Karpas-422 (cell line): ENCODE measurements around the gene MYO5C. TPM values are rescaled to one million over a fixed set of nuclear protein-coding genes. Genes with fewer than 3 reads are reported as not detected.

Source experiments
- DNase-seq: peaks from one replicate; pipeline ENCODE4 v3.0.0-alpha.2; 2015
- H2AFZ ChIP-seq: fragments of 200-600 bp; sonication (generic); 2 replicates; pipeline ENCODE4 v1.6.1; 2014; ENCODE audit warnings: antibody characterized with exemption, low read length, mixed read lengths
- H3K27ac ChIP-seq: fragments of 200-600 bp; sonication (generic); 2 replicates; pipeline ENCODE4 v1.5.1; 2014; ENCODE audit warnings: mild to moderate bottlenecking, low read length, moderate library complexity
- H3K27me3 ChIP-seq: fragments of 200-600 bp; sonication (generic); 2 replicates; pipeline ENCODE4 v1.6.1; 2014; ENCODE audit warnings: low read length, mixed read lengths
- H3K36me3 ChIP-seq: fragments of 200-600 bp; sonication (generic); 2 replicates; pipeline ENCODE4 v1.6.1; 2014; ENCODE audit warnings: low read length, mixed read lengths; ENCODE audit not compliant: insufficient read depth
- H3K4me1 ChIP-seq: fragments of 200-600 bp; sonication (generic); 2 replicates; pipeline ENCODE4 v1.6.1; 2014; ENCODE audit warnings: mild to moderate bottlenecking, low read length, mixed read lengths
- H3K4me2 ChIP-seq: fragments of 200-600 bp; sonication (generic); 2 replicates; pipeline ENCODE4 v1.6.1; 2014; ENCODE audit warnings: low read length, low read depth, mild to moderate bottlenecking; ENCODE audit not compliant: poor library complexity, severe bottlenecking
- H3K4me3 ChIP-seq: fragments of 200-600 bp; sonication (generic); 2 replicates; pipeline ENCODE4 v1.5.1; 2014; ENCODE audit warnings: mild to moderate bottlenecking, antibody characterized with exemption, low read length, mixed read lengths
- H3K79me2 ChIP-seq: fragments of 200-600 bp; sonication (generic); 2 replicates; pipeline ENCODE4 v1.6.1; 2014; ENCODE audit warnings: mild to moderate bottlenecking, low read length, mixed read lengths
- H3K9ac ChIP-seq: fragments of 200-600 bp; sonication (generic); 2 replicates; pipeline ENCODE4 v1.6.0; 2014; ENCODE audit warnings: low read length
- H3K9me2 ChIP-seq: fragments of 200-600 bp; sonication (generic), shearing (Covaris generic); replicated peaks from 2 replicates; pipeline ENCODE4 v1.6.0; 2014; ENCODE audit warnings: mild to moderate bottlenecking, low read length, moderate library complexity; ENCODE audit not compliant: insufficient read depth
- H3K9me3 ChIP-seq: fragments of 300-700, 200-600 bp; sonication (generic); 2 replicates; pipeline ENCODE4 v1.6.1; 2014; ENCODE audit warnings: low read length, mixed read lengths
- H4K20me1 ChIP-seq: fragments of 200-600 bp; sonication (generic); 2 replicates; pipeline ENCODE4 v1.6.1; 2014; ENCODE audit warnings: mild to moderate bottlenecking, antibody characterized with exemption, low read length, low read depth; ENCODE audit not compliant: insufficient read depth
- total RNA-seq: library from RNA; depleted of rRNA; stranded (reverse); fragments of >200 nt; shearing (Covaris generic); gene quantifications from 2 replicates; pipeline ENCODE4 v1.2.3, GENCODE V29; 2014; ENCODE audit warnings: low replicate concordance

MYO5C gene
- total RNA-seq, 1 experiment from 2014 or later, result 0.22 TPM

DNA sequence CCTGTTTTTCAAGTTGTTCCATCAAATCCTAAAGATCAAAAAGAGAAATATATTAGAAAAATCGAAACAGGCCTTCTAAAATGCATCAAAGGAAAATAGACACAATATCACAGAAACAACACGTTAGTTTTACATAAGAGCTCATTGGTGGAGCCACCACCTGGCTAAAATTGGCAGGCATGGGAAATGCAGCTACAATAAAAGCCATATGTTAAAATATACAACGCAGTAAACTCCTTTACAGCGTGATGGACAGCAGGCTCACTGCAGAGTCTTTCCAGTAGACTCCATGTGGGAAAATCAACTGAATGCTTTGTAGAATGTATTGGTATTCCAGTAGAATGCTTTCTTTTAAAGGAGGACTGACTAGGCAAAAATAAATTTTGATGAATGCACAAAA, 40.9 kb upstream of the MYO5C start:
- Histone ChIP-seq H3K4me1 (peaks cover 38% of the 10 kb centered on the region), H3K36me3 (peaks cover 8% of the 10 kb centered on the region; the same call in 1 of the 2 replicates), H2AFZ (no peak overlapping the region), H3K9me3 (no peaks in the 10 kb centered on the region), H3K27ac (no peak overlapping the region), H3K4me3 (no peak overlapping the region), H3K9ac (no peak overlapping the region), H3K79me2 (no peaks in the 10 kb centered on the region), H3K9me2 (no peaks in the 10 kb centered on the region), H4K20me1 (no peaks in the 10 kb centered on the region), H3K4me2 (no peak overlapping the region), H3K27me3 (no peaks in the 10 kb centered on the region)
- DNase-seq, result no peak

DNA sequence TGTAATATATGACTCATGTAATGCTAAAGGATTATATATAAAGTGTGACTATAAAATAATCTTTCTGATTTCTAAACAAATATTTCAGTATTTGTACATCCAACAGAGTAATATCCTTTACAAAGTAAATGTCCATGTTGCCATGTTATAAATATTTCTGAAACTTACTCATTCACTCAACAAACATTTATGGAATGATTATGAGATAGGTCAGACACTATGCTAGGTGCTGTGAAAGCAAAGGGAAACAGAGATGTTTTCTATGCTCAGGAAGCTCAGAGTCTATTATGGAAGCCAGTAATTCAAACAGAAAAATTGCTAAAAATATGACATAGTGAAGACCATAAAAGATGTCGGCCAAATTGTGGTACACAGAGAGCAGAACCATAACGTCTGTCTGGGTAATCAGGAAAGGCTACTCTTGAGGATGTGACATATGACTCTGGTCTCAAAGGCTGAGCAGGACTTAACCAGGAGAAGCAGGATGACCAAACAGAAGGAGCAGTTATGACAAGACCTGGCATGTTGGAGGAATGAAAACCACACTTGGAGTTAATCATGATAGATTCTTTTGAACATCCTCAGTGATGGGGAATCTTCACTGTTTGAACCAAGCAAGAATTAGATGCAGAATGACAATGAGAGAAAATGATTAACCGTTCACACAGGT, 39.0 kb upstream of the MYO5C start:
- H3K4me1 ChIP-seq, result peaks cover 38% of the 10 kb centered on the region
- no peak overlapping the region for H3K4me3 ChIP-seq
- H3K9ac ChIP-seq, result no peak overlapping the region
- H3K27ac ChIP-seq, result no peak overlapping the region
- H3K9me2 ChIP-seq, result no peaks in the 10 kb centered on the region
- DNase-seq, result no peak
- no peaks in the 10 kb centered on the region for H3K9me3 ChIP-seq
- H2AFZ ChIP-seq, result no peak overlapping the region
- no peaks in the 10 kb centered on the region for H3K27me3 ChIP-seq
- H4K20me1 ChIP-seq, result no peaks in the 10 kb centered on the region
- H3K4me2 ChIP-seq, result no peak overlapping the region
- peaks cover 8% of the 10 kb centered on the region; the same call in 1 of the 2 replicates for H3K36me3 ChIP-seq
- no peaks in the 10 kb centered on the region for H3K79me2 ChIP-seq

DNA sequence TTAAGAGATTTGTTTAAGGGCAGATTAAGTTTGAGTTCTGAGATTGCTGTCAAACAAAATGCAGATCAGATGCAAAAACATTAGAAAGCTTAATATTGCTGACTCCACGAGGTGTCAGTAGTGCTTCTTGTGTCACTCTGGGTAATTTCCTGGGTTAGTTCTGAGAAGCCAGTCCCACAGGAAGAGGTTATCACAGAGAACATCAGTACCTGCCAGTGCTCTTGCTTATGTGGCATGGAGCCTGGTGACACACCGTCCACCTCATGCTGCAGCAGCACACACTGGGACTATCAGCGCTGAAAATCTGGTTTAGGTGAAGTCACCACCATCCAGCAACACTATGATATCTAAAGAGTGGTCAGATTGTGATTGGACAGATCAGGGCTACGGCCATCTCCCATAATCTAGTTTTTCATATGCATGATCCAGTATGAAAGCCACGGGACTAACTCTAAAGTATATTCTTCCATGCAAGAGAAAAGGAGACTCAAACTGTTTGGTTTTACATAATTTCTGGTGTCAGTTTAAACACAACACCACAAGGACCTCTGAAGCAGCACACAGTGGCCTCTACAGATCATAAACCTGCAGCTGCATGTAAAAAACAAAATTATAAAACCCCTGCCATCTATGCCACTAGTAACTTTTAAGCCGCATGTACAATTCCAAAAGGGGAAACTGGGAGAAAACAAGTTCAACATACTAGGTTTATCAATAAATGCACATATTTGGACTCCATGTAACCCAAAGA, 36.1 kb upstream of the MYO5C start:
- Histone ChIP-seq H3K27me3 (no peaks in the 10 kb centered on the region), H4K20me1 (no peaks in the 10 kb centered on the region), H3K4me1 (peaks cover 29% of the 10 kb centered on the region), H3K4me2 (peak overlapping the region; percentile 61), H3K27ac (peak overlapping the region; percentile 50), H3K9ac (peak overlapping the region; percentile 46), H3K79me2 (no peaks in the 10 kb centered on the region), H3K9me2 (no peaks in the 10 kb centered on the region), H2AFZ (peak overlapping the region; percentile 65; the same call in 1 of the 2 replicates), H3K36me3 (peaks cover 8% of the 10 kb centered on the region; the same call in 1 of the 2 replicates), H3K4me3 (peak overlapping the region; percentile 14; the same call in 1 of the 2 replicates), H3K9me3 (no peaks in the 10 kb centered on the region)
- peak; percentile 89 for DNase-seq

DNA sequence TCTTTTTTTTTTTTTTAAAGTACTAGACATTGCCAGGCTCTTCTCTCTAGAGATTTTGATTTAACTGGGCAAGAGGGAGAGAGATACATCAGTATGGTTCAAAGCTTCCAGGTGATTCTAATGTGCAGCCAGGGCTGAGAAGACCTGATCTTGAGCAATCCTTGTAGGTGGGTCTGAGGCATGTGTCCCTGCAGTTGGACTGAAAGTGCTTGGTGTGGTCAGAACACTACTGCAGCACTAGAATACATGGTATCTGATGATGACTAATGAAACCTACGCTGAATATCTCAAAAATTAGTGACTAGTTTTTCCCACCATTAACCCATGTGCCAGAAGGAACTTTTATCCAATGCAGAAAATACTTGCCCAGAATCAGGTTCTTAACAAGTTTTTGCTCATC, 34.4 kb upstream of the MYO5C start:
- no peak for DNase-seq
- no peak overlapping the region for H3K4me3 ChIP-seq
- H3K27ac ChIP-seq, result no peak overlapping the region
- H3K9me3 ChIP-seq, result no peaks in the 10 kb centered on the region
- H3K4me1 ChIP-seq, result peaks cover 26% of the 10 kb centered on the region
- H3K79me2 ChIP-seq, result no peaks in the 10 kb centered on the region
- H3K9ac ChIP-seq, result no peak overlapping the region
- no peaks in the 10 kb centered on the region for H3K9me2 ChIP-seq
- no peak overlapping the region for H3K4me2 ChIP-seq
- no peaks in the 10 kb centered on the region for H3K27me3 ChIP-seq
- H2AFZ ChIP-seq, result no peak overlapping the region
- peaks cover 4% of the 10 kb centered on the region; the same call in 1 of the 2 replicates for H3K36me3 ChIP-seq
- H4K20me1 ChIP-seq, result no peaks in the 10 kb centered on the region

DNA sequence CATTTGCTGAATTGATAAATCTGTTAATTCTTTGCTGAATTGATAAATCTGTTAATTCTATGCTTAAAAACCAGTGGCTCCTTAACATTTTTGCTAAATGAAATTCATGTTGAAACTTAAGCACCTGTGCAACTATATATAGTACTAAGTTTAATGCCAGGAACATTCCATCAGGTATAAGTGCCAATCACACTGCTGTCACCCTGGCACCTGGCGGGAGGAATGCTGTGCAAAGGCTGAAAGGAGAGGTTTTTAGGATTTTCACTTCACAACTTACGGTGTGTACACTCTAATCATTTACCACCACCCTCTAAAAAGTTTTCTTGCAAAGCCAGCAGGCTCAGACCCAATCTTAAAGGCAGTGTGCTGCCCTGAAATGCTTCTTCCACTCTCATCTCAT, 33.5 kb upstream of the MYO5C start:
- Histone ChIP-seq H4K20me1 (no peaks in the 10 kb centered on the region), H3K79me2 (no peaks in the 10 kb centered on the region), H3K4me3 (no peak overlapping the region), H3K27ac (no peak overlapping the region), H2AFZ (no peak overlapping the region), H3K27me3 (no peaks in the 10 kb centered on the region), H3K4me1 (peaks cover 26% of the 10 kb centered on the region), H3K9ac (no peak overlapping the region), H3K9me2 (no peaks in the 10 kb centered on the region), H3K4me2 (no peak overlapping the region), H3K9me3 (no peaks in the 10 kb centered on the region), H3K36me3 (no peaks in the 10 kb centered on the region; the same call in 1 of the 2 replicates)
- no peak for DNase-seq

DNA sequence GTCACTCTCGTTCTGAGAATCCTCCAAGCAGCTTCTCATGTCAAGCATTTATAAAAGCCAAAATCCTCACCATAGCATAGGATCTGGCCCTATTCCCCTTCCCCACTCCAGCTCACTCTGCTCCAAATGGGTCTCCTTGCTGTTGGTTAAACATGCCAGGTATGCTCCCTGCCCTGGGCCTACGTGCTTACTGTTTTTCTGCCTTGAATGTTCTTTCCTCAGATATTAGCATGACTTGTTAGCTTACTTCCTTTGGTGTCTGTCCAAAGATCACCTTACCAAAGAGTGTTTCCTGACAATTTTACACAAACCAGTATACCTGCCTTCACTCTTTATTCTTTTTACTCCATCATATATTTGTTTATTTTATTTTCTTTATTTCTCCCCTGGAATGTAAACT, 33.1 kb upstream of the MYO5C start:
- no peaks in the 10 kb centered on the region for H4K20me1 ChIP-seq
- H3K9me3 ChIP-seq, result no peaks in the 10 kb centered on the region
- no peaks in the 10 kb centered on the region for H3K79me2 ChIP-seq
- no peak overlapping the region for H3K9ac ChIP-seq
- H3K27me3 ChIP-seq, result no peaks in the 10 kb centered on the region
- no peak overlapping the region for H3K27ac ChIP-seq
- no peak overlapping the region for H3K4me3 ChIP-seq
- H2AFZ ChIP-seq, result no peak overlapping the region
- DNase-seq, result no peak
- peaks cover 26% of the 10 kb centered on the region for H3K4me1 ChIP-seq
- no peaks in the 10 kb centered on the region; the same call in 1 of the 2 replicates for H3K36me3 ChIP-seq
- no peak overlapping the region for H3K4me2 ChIP-seq
- H3K9me2 ChIP-seq, result no peaks in the 10 kb centered on the region

DNA sequence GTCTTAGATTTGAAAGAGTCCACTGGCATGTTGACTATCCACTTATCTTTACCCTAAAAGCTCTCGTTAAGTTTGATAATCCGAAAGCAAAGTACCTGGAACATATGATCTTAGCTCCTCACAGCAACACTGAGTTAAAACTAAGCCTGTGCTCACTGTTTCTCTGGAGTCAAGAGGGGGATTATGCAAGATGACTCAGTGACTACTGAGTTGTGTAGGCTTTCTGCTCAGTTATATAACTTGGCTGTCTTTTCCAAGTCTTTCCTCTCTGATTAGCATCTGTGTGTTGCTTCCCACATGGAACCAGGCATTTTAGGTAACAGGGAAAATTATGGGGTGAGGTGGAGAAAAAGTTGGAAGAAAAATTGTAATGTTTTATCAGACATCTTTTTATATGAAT, 31.2 kb upstream of the MYO5C start:
- no peak overlapping the region for H3K27ac ChIP-seq
- H3K9me2 ChIP-seq, result no peaks in the 10 kb centered on the region
- no peak overlapping the region for H3K4me3 ChIP-seq
- H3K4me1 ChIP-seq, result peaks cover 10% of the 10 kb centered on the region
- H3K27me3 ChIP-seq, result no peaks in the 10 kb centered on the region
- no peaks in the 10 kb centered on the region; the same call in 1 of the 2 replicates for H3K36me3 ChIP-seq
- no peaks in the 10 kb centered on the region for H4K20me1 ChIP-seq
- H3K79me2 ChIP-seq, result no peaks in the 10 kb centered on the region
- no peak for DNase-seq
- H3K4me2 ChIP-seq, result no peak overlapping the region
- no peak overlapping the region for H3K9ac ChIP-seq
- no peak overlapping the region for H2AFZ ChIP-seq
- H3K9me3 ChIP-seq, result no peaks in the 10 kb centered on the region

DNA sequence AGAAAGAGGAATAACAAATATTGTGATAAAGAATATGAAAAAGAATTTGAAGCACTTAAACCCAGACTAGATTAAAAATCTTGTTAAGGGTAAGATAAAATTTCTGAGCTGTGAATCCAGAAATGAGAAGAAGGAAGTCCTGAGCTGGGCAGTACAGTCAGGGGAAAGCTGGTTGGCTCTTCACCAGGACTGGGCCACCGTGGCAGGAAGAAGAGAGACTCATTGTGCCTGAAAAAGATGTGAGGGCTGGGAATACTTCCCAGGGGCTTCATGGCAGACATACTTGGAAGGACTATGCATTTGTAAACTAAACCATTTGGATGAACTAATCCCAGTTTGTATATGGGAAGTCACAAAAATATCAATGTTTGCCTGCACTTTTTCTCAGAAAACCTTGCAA, 28.5 kb upstream of the MYO5C start:
- no peak for DNase-seq
- no peak overlapping the region for H2AFZ ChIP-seq
- H4K20me1 ChIP-seq, result no peaks in the 10 kb centered on the region
- H3K27me3 ChIP-seq, result no peaks in the 10 kb centered on the region
- H3K4me3 ChIP-seq, result no peak overlapping the region
- no peaks in the 10 kb centered on the region for H3K4me1 ChIP-seq
- H3K9me2 ChIP-seq, result no peaks in the 10 kb centered on the region
- H3K36me3 ChIP-seq, result peaks cover 5% of the 10 kb centered on the region; the same call in 1 of the 2 replicates
- no peak overlapping the region for H3K4me2 ChIP-seq
- H3K9me3 ChIP-seq, result no peaks in the 10 kb centered on the region
- no peaks in the 10 kb centered on the region for H3K79me2 ChIP-seq
- no peak overlapping the region for H3K9ac ChIP-seq
- H3K27ac ChIP-seq, result no peak overlapping the region
